ENCODE results near the gene RIT2.

The RIT2 gene

DNA sequence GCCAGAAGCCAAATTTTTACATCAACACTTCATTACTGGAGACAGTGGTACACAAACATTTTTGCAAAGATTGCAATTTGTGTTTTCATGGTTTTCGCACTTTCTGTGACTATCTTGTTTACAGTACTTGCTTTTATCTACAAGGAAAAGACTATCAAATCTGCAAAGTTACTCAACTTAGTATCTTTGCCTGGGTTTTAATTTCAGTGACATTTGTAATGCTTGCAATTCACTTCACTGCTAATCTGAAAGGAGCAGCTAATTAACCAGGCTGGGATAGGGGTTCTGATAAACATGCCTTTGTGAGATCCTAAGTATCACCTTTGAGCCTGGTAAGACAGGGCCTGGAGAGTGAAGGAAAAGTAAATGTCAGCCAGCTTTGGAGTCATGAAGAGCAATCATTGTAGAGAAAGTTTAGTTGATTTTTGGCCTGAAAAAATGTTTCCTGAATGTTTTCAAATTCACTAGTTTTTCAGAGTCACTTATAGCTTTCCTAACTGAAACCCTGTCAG lies 194.2 kb downstream of the RIT2 start:
- DNase-seq: no peak

DNA sequence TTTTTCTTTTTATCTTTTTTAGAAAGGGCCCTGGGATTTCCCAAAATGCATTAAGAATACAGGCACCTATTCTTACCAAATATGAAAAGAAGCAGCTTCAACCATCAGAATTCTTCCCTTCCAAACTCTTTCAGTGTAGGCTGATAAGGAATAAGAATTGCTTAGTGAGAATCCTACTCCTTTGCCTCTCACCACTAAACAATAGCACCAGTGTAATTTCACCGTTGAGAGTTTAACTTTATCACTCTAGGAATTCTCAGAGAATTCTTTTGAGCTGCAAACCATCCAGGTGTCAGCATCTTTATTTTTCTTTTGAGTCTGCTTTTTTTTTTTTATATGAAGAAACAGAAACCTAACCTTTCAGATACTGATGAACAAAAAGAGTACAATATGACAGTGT lies 194.9 kb downstream of the RIT2 start:
- no peak for DNase-seq

DNA sequence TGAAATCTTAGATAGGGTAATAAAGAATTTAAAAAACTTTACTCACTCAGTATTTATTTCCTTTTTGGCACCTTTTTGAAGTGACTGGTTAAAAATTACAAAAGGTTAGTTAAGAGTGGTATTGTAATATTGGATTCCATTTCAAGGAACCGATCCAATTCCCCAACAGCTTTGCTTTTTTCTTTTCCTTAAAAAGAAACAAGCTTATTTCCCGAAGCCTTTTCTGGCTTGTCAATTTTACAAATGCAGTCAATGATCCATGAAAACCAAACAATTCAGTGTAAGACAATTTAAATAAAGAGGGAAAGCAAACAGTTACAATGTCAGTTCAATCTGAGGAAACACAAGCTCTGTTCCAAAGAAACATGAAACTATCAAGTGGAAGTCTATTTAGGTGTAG lies 200.2 kb downstream of the RIT2 start:
- no peak for DNase-seq

DNA sequence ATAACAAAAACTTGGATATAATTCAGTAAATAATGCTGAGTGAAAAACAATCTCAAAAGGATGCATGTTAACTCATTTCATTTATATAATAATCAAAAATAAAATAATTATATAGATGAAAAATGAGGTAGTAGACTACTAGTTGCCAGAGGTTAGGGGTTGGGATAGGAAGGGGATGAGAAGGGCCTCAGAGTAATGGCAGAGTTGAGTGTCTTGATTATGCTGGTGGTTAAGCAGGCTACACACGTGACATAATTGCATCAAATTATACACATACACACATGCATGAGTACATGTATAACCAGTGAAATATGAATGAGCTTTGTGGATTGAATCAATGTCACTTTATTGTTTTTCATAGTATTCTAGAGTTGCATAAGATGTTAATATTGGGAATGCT lies 201.0 kb downstream of the RIT2 start:
- no peak for DNase-seq

DNA sequence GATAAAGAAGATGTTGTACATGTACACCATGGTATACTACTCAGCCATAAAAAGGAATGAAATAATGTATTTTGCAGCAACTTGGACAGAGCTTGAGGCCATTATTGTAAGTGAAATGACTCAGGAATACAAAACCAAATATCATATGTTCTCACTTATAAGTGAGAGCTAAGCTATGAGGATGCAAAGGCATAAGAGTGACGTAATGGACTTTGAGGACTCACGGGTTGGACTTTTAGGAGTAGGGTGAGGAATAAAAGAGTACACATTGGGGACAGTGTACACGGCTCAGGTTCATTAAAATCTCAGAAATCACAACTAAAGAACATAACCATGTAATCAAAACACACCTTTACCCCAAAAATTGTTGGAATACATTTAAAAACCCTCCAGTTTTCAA lies 206.4 kb downstream of the RIT2 start:
- no peak for DNase-seq

DNA sequence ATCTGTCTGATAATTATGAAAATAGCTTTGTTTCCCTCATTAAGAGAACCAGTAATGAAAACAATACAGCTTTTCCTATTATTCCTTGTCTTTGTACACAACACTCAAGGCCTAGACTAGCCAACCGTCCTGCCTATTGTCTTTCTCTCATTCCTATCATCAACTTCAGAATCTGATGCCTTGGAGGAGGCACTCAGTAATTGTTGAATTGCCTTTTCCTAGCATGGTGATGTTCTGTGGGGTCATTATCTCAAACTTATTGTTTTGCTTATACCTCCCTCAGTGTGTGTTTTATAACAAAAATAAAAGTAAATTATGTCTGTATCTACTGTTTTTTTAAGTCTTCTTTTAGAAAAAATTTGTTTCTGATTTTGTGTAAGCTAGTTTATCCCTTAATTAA lies 208.7 kb downstream of the RIT2 start:
- DNase-seq: no peak

DNA sequence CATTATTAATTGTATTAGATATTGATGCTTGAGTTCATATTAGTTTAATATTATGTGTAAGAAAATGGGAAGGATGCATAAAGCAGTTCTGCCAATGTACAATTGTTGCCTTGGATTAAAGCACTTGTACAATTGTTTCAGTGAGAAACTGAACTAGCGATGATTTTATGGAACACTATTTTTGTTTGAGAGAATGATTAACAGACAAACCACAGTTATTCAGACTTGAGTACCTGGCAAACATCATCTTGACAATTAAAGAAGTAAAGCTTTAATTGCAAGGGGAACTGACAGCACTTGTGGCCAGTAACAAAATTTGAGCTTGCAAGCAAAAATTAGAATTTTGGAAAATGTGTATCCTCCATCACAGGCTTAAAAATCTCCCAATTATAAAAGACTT lies 214.3 kb downstream of the RIT2 start:
- DNase-seq: no peak

DNA sequence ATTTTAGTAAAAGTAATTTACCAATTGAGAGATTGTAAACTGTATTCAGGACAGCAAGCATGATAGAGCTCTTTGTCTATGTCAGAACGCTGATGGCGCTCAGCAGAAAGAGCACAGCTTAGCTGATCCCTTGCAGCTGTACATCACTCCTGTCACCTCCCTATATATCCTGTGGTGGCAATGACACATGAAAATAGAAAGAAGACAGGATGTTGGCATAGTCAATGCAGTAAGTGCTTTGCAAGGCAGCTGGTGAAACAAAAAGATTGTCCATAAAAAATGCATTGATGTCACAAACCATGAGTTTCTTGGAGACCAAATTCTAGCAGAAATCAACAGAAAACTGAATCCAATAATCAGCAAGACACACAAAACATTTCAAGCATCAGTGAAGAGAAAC lies 221.5 kb downstream of the RIT2 start:
- no peak for DNase-seq

DNA sequence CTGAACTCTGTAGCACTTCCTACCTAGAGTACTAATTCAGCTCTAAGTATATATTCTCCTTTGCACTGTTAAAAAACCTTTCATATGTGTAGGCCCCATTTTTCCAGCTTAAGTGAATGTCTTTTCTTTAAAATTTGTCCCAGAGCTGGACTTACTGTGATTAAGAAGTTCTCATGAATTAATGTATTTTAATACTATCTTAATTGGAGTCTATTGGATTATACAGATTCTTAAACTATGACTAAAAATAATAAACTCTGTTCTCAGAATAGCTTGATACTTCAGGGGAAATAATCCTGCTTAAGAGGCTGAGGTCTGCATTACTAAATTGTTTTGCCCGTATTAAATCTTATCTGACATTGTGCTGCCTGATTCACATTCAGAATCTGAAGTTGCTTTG lies 223.3 kb downstream of the RIT2 start:
- DNase-seq: no peak

DNA sequence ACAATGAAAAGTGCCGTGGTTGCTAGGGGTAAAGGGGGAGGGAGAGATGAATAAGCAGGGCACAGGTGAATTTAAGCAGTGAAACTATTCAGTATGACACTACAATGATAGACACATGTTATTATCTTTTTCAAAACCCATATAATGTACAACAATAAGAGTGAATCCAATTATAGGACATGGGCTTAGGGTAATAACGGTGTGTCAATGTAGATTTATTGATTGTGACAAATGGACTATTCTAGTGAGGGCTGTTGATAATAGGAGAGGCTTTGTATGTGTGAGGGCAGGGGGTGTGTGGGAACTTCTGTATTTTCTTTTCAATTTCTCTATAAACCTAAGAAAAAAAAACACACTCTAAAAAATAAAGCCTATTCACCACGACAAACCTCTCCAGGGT lies 223.8 kb downstream of the RIT2 start:
- DNase-seq: no peak

DNA sequence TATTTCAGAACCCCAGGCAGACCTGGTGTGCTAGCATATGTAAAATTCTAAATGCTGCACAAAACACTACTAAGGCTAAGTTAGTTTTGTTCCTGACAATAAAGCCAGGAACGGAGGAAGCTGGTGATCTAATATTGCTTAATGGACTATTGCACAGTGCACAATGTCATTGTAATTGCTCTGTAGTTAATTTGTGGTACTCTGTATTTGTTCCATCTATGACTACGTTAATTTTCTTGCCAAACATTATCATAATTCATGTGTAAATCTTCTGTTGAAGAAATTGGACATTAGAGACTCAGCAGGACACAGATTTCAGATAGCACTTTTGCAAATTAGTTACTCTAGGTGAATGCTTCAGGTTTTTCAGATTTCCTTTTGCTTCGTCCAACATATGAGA lies 232.3 kb downstream of the RIT2 start:
- no peak for DNase-seq

DNA sequence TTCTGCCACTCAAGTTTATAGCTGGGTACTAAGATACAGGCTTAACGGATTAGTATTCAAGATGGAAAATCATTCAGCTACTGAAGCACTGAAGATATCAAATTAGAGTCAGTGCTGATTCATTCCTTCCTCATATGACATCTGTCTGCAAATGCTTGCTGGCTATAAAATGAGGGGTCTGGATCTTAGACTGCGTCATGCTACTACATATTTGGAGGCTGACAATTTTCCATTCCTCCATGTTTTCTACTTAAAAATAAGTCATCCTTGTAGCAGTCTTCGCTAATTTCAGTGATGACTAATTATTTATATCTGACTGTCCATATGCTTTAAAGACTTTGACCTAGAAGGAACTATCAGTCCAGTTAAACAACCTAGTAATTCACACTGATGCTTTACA lies 233.4 kb downstream of the RIT2 start:
- DNase-seq: no peak

DNA sequence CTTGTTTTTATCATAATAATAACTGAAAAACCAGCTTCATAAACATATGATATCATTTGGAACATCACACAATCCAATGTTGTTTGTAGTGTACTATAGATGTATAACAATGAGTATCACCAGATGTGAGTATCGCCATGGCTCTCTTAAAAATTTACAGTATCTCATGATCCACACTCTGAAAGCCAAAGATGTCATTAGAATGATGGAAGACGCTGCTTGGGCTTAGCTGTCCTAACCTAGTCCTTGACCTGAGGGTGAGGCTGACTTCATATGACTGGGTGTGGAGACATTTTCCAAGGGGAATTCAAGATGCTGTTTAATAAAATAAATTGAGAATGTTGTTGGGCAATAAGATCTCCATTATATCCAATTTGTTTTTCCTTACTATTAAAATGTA lies 242.6 kb downstream of the RIT2 start:
- DNase-seq: no peak

DNA sequence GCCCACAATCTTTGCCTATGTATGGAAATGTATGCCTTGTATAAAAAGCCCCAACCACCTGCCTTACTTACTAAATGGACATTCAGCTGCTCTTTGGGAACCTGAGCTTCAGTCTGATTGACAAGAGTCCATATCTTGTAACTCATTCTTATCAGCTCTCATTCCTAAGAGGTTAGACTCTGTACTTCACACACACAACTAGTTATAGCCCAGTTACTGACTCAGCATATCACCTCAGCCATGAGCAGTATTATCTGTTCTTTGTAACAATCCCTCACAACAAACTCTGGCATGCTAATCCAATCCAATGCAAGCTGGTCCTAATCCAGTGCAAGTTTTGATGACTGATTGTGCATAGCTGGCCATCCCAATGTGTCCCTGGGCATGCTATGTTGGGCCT lies 250.6 kb downstream of the RIT2 start:
- no peak for DNase-seq

DNA sequence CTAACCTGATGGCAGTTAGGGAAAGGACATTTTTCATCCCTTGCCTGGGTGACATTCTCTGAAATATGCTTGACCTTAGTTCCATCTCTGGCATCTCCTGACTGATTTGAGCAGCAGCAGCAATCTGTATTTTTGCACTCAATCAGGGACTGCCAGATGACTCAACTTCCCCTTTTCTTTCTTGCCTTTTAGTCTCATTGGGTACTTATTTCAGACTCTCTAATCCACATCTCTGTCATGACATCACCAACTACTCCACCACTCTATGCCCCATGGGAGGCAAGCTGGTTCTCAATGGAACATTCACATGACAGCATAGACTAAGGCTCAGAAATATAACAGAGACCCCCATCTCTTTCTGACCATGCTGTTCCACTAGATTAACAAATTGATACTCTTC lies 254.2 kb downstream of the RIT2 start:
- DNase-seq: no peak

DNA sequence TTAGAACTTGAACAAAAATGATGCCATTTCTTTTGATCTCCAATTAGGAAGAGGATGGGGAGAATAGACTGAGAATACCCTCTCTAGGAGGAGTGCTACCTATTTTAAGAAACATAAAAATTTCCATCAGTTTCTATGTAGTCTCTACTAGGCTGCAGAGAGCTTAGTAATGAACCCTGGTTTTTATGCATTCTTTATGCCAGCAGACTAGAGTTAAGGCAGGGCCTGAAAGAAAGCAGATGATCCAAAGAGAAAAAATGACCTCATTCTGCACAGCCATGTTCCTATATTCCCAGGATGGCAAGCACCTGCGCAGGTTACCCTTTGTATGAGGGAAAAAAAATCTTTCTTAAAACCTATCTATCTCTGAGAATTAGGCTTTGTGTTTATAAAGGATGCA lies 254.9 kb downstream of the RIT2 start:
- DNase-seq: no peak

DNA sequence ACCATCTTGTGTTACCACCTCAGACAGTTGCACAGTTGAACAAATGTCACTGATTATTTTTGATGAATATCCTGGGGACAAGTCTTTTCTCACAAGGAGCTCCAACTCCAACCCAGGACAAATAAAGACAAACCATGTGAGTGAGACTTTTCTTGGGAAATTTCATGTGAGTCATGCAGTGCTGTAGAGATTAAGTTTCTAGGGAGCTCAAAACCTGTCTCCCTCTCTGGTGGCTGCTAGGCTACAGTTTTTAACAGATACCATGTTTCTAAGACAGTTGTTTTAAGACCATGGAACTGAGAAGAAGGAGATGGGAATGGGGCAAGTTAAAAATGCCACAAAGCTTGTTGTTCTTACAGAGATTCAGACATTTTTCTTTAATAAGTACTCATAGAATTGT lies 255.5 kb downstream of the RIT2 start:
- DNase-seq: no peak

DNA sequence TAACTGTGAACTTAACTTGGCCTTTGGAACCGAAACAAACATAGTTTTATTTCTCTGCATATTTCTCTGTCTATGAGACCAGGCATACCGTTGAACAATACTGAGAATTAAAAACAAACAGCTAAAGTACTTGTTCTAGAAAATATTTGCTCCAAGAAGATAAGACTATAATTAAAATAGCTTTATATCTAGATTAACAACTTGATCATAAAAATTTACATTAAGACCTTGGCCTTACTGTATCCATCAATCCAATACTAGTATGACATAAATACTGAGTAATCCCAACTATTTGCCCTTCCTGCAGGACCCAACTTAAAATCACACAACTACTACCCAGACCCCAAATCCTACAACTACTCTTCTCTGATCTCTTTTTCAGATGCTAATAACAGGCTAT lies 260.9 kb downstream of the RIT2 start:
- no peak for DNase-seq

DNA sequence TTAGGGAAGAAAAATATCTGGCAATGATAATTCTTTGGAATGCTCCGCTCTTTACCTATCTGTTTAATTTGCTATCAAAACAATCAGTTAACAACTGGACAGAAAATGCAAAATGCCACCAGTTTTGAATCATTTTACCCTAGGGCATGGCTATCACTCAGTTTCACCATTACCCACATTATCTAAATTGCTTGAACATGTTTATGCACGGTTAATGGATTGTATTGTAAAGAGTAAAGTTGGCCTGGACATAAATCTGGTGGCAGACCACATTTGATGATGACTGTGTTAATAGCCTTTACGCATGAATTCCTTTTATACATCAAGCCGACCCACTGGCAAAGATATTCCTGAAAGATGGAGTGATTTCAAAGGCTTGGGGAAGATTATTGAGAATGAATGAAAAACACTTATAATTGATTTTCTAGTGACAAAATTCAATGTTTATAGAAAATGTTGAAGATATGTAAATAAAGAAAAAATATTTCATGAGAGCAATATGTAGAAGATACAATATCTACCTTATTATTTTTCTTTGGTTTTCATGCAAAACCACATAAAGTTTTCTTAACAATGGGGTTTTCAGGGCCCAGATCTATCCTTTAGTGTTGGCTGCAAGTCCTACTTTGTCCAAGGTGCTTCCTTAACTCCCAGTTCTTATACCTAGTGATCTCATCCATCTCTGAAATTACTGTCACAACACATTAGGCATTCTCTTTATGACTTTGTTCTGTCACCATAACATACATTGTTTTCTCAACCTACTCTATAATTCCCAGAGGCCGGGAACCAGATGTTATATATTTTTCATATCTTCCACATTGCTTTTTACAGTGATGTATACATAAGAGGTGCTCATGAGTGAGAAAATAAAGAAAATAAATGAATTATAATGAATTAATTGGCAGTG lies 265.1 kb downstream of the RIT2 start:
- no peak for DNase-seq

DNA sequence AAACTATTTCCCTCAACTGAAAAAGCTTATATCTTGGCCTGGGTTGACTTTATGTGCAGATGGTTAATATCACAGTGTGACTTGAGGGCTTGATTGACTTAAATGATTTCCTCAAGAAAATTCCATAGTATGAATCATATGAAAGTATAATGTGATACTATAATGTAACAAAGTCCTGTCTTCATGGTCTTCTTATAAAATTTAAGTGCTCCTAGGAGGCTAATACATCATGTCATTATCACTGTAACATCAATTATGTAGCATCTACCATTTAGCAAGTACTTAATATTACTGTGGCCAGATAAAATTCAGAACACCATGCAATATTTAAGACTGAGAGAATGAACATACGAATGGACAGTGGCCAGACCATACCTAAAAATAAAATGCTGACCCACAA lies 276.1 kb downstream of the RIT2 start:
- no peak for DNase-seq

DNA sequence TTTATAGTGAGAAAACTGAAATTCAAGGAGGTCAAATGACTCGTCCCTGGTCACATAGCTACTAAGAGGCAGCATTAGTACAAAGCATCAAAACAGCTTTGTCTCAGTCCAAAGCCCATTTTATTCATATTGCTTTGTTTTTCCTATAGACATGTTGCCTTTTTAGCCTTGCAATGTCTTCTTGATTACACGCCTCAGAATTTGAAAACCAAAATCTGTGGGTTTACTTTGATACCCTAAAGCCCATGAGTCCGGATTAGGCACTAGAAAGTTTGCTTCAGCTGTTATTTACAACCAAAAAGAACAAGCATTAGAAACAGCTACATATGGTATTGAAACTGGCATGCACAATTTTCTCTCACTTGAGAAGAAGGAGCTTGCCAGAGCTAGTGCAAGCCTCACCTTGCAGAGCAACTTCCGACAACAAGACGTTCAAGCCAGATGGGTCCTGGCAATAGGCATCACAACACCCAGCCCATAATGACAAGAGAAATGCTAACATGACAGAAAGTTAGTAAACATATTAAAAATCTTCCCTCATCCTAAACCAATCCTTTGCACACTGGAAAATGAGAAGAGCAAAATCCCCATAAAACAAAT lies 276.8 kb downstream of the RIT2 start:
- DNase-seq: no peak

DNA sequence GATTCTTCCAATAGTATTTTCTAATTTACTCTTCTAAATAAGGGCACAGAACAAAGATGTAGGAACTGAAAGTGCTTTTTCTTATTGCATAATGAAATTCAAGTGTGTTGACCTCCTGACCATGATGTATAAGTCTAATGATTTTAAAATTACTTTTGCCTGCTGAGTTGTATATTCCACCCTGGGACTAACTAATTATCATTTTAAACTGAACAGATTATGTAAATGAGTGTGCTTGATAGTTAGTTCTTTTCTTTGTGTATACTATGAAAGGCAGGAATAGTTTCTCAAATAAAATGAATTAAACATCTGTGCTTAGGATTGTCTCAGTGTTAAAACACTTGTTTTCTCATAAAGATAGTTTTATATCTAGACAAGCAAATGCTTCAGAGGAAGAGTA lies 284.5 kb downstream of the RIT2 start:
- no peak for DNase-seq

DNA sequence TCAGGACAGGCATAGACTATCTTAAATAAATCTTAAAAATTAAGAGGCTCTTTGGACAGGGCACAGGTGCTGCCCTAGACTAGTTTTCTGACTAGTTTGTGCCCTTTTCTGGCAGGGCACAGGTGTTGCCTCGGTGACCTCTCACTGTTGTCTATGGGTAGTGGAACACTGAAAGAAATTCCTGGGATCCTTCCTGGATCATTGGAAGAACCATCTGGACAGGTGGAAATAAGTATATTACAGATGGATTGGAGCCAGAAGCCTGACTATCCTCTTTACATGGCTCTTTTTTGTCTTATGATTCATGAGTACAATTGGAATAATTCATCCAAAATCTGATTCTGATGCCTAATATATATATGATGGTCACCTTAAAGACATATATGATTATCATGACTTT lies 286.6 kb downstream of the RIT2 start:
- no peak for DNase-seq

DNA sequence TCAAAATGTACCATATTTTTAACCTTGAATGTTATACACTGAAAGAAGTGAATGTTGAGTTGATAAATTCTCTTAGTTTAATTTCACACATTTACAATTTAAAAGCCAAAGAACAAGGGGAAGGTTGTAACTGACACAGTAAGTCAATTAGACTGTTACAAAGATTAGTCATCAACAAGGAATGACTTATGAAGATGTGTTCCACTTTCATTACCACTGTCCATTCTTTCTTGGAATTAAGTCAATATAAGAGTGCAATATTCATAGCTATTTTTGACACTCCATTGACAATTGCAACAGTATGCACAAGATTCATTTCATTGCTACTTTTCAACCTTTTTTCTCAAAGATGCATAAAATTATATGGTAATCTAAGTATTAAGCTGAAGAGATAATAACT lies 291.3 kb downstream of the RIT2 start:
- DNase-seq: no peak

DNA sequence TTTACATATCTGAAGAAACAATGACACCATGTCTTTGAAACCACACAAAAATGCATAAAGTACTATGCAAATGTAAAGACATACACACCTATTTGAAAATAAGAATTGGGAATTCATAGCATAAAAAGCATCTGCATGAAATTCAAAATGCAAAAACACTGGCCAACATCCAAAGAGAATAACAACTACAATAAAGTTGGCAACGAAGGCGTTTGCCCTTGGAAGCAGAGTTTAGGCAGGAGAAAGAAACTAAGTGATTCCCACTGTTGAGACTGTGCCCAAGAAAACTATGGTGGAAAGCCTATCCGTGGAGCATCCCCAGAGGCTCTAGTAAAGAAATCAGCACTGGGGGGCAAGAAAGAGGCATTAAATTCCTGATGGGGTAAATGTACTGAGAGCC lies 292.8 kb downstream of the RIT2 start:
- DNase-seq: no peak

Data from CD4-positive, alpha-beta T cell treated with Interferon gamma for 1 hour (primary cell).